Measurements from ENCODE around the gene CES5A.
"Not testable (repeated sequence)": the region's sequence is repeated elsewhere in the genome, so short reads cannot be mapped to it uniquely, and the experiment has no call there.

CES5A gene

DNA sequence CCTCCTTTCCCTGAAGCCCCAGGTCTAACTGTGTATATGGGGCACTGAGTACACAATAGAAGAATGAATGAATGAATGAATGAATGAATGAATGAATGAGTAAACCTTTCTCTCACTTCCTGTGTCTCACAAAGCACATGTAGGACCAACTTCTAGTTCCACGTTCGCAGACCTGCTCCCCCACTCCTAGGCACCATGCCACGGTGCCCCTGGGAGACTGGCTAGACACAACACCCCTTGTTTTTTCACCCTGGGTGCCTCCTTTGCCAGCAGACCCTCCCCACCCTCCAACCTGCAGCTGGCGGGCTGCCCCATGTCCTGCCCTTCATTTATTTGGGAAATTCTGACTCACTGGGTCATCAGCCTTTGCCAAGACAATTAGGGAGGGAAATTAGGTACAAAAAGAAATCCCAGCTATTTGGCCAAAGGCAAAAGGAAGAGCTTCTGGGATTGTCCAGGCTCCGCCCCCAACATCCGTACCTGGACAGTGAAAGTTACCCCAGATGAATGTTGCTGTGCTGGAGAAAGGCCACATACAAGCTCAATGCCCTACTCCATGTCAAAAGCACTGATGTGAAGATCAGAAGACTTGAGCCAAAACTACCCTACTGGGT is 50.0 kb downstream of the CES5A start:
- DNase-seq, result no peak

DNA sequence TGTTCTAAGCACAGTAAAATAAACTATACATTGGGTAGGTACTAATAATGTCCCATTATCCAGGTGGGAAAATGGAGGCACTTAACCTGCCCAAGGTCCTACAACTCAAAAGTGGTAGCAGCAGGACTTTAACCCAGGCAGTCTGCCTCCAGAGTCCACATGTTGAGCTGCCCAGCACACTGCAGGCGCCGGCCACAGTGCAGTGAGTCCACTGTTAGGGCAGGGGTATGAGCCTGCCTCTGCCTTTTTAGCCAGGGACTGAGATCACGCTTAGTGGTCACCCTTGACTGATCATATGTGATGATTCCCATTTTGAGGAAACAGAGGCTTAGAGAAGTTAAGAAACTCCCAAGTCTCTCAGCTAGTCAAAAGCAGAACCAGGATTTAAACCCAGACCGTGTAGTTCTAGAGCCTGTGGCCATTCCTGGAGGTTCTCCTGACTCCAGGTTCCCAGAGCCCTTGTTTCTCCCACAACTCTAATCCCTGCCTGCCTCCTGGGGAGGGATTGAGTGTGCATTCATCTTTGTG is 50.6 kb downstream of the CES5A start:
- DNase-seq, result no peak

- DNase-seq, result no peak
Measured at GRCh38 chr16:55822280-55822810, 52.8 kb downstream of the CES5A start.

GRCh38 chr16:55821210-55821609 is 54.0 kb downstream of the CES5A start:
- DNase-seq, result no peak

- no peak for DNase-seq
Measured at GRCh38 chr16:55820615-55821014, 54.6 kb downstream of the CES5A start.

GRCh38 chr16:55817236-55817912 is 57.8 kb downstream of the CES5A start:
- no peak for DNase-seq

- DNase-seq, result not testable (repeated sequence)
Measured at GRCh38 chr16:55816222-55816621, 59.0 kb downstream of the CES5A start.

- no peak for DNase-seq
Measured at GRCh38 chr16:55815320-55815719, 59.9 kb downstream of the CES5A start.

DNA sequence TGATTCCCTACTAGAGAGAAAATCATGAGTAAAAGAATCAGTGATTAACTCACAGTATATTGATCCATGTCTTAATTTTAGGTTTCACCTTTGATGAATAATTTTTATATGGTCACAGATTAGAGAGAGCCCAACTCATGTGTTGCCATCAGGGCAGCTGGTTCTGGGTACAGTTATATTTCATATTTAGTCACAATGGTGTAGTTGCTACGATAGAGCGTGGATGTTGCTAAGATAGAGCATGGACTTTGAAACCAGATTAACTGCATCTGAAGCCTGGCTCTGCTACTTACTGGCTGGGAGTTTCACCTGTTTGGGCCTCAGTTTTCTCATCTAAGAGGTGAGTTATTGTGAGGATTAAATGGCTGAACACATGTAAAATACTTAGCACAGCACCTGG is 61.0 kb downstream of the CES5A start:
- DNase-seq, result not testable (repeated sequence)

GRCh38 chr16:55813730-55814129 is 61.4 kb downstream of the CES5A start:
- DNase-seq, result not testable (repeated sequence)

DNA sequence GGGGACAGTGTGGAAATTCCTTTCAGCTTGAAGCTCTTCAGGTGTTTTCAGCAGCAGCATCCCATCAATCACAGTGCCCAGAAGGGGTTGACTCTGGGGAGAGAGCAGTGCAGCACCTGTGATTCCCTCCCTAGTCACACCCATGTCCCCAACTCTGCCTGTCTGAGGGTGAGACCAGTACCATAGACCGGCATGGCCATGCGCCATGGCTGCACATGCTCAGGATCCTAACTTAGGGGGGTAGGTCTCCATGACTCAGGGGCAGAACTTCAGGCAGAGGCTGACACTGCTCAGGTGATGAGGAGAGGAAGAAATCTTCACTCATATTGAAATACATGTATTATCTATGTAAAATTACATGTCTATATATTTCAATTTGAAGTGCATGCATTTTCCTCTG is 62.2 kb downstream of the CES5A start:
- DNase-seq, result no peak

DNA sequence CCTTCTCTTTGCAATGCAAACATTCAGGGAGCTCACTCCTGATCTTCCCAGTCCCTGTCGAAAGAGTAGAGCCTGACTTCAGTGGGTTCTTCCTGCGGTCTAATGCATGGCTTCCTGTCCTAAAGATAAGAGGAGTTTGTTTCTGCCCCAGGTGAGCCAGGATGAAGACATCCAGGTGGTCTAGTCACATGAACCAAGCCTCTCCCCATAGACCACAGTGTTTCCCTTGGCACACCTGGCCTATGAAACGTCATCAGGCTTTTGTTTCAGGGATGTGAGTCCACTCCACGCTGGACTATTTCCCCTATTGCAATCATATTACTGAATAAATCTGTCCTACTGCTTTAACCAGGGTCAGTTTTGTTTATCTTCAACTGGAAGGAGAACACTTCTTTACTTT is 63.4 kb downstream of the CES5A start:
- DNase-seq, result no peak

GRCh38 chr16:55810451-55810961 is 64.7 kb downstream of the CES5A start:
- DNase-seq, result no peak

DNA sequence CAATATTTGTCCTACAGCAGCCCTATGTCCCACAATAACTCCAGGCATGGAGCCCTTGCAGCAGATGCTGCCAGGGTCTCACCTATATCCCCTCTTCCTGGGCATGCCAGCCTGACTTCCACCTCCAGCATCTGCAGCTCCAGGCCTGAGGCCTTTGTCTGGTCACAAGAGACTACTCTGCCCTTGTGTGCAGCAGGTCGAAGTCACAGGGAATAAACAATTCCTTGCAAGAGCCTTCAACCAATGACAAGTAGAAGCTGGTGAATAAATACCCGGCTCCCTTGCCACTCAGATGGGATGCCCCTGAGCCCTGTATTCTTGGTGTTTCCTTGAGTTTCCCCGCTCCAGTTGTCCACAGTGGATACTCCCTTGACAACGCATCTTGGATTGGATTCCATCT is 65.3 kb downstream of the CES5A start:
- no peak for DNase-seq

DNA sequence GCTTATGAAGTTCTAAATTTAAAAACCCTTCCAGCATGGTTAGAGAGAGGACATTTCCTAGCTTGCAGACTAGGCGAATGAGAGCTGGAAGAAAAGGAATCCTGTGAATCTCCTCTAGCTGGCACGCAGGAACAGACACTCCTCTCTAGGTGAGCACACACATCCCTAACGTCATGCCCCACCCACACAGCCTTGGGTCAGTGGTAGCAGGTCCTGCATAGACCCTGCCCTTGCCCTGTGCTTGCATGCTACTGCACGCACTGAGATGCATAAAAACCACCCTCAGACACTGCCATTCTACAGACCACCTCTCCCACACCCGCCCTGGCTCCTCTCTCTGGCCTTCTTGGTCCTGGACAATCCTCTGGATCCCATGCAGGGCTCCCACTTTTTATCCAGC is 65.8 kb downstream of the CES5A start:
- DNase-seq, result no peak

DNA sequence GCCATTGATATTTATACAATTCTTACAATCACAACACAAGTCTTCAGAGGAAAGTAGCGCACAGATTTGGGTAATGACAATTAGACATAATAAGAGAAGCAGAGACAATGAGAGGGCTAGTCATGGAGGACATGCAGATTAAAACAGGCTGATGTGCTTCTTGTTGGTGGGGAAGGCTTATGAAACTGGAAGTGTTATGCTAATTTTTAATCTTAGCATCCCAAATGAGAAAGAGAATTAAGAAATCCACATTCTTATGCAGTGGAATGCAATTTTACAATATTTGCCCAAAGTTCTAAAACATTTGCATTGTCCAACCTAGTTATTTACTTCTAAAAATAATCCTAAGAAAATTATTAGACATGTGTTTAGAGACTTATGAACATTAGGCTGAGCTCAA is 66.9 kb downstream of the CES5A start:
- DNase-seq, result not testable (repeated sequence)

DNA sequence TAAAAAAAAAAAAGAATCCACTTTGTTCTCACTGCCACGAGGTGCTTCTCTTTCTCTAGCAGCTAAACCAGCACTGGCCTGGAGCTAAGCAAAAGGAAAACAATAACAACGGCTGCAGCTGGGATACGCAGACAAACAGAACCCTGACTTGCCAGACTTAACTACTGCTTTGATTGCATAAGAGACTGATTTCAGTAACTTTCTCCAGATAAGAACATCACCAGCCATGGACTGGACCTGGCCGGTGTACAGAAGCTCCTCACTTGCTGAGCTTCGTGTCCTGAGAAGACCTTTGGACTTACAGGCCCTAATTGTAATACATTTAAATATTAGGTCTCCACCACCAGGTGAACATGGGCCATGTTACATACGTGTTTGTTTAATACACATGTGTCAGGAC is 70.1 kb downstream of the CES5A start:
- not testable (repeated sequence) for DNase-seq

GRCh38 chr16:55803681-55804080 is 71.5 kb downstream of the CES5A start:
- DNase-seq, result not testable (repeated sequence)
